Measurements from ENCODE around the gene IDE.
A peak's percentile ranks its signal among the peaks of the same experiment; 100 is the strongest.

Gene IDE

GRCh38 chr10:92574548-92575261, 812 bp upstream of the IDE start:
- Histone ChIP-seq H3K9me3 (ENCODE audit: control insufficient read depth, low read length) (no peaks in the 10 kb centered on the region), H3K27ac (ENCODE audit: low read length, poor library complexity, severe bottlenecking) (peak overlapping the region; percentile 6), H3K18ac (ENCODE audit: low read depth in 1 of 2, low read length in 2 of 2) (no peak overlapping the region), H3K4me3 (ENCODE audit: insufficient read depth in 1 of 2, low read depth in 1 of 2, low read length in 2 of 2) (peak overlapping the region; percentile 90 to 94), H3K27me3 (ENCODE audit: control insufficient read depth in 1 of 2, insufficient read depth in 1 of 2, low read length in 2 of 2) (no peaks in the 10 kb centered on the region), H2BK120ac (ENCODE audit: low read depth, low read length) (no peak overlapping the region), H3K4ac (ENCODE audit: low read depth in 1 of 2, low read length in 2 of 2) (no peak overlapping the region), H3K4me2 (ENCODE audit: low read length, poor library complexity, severe bottlenecking) (peak overlapping the region; percentile 50), H3K9ac (ENCODE audit: low read length) (peak overlapping the region; percentile 97), H3K23ac (ENCODE audit: low read length in 2 of 2) (no peak overlapping the region), H2AK5ac (ENCODE audit: low read length, severe bottlenecking) (no peak overlapping the region), H3K4me1 (ENCODE audit: control insufficient read depth, insufficient read depth, low read depth, low read length) (peaks cover 4% of the 10 kb centered on the region), H3K36me3 (ENCODE audit: control insufficient read depth in 1 of 2, insufficient read depth in 2 of 2, low read depth in 1 of 2, low read length in 2 of 2) (no peaks in the 10 kb centered on the region), H2BK5ac (ENCODE audit: low read depth, low read length, poor library complexity, severe bottlenecking) (no peak overlapping the region), H2BK12ac (ENCODE audit: low read length in 2 of 2) (no peak overlapping the region), H4K91ac (ENCODE audit: low read length) (no peak overlapping the region), H2AFZ (ENCODE audit: low read depth, low read length) (peak overlapping the region; percentile 87), H2BK15ac (ENCODE audit: low read depth, poor library complexity, severe bottlenecking) (no peak overlapping the region), H3K79me1 (replicated peaks; ENCODE audit: low read length, poor library complexity, severe bottlenecking) (peaks cover 6% of the 10 kb centered on the region), H3K14ac (ENCODE audit: low read length in 2 of 2) (no peak overlapping the region), H4K8ac (ENCODE audit: low read length) (no peak overlapping the region)
- 14% methylated on average over 18 of the region's 22 CpGs for WGBS
- no peak for DNase-seq

- H3K27ac ChIP-seq (ENCODE audit: low read length, poor library complexity, severe bottlenecking): peak overlapping the region; percentile 80
- WGBS: under 1% methylated on average over 55 of the region's 56 CpGs
These were observed 649 bp downstream of the IDE start for GRCh38 chr10:92573091-92573797.

GRCh38 chr10:92572362-92573090, 1.4 kb downstream of the IDE start:
- H3K4me1 ChIP-seq (ENCODE audit: control insufficient read depth, insufficient read depth, low read depth, low read length): peaks cover 7% of the 10 kb centered on the region
- peak overlapping the region; percentile 97 for H3K9ac ChIP-seq (ENCODE audit: low read length)
- peak overlapping the region in 1 of 2 experiments; percentile 54 for H3K23ac ChIP-seq (ENCODE audit: low read length in 2 of 2)
- H2AFZ ChIP-seq (ENCODE audit: low read depth, low read length): no peak overlapping the region
- WGBS: 42% methylated on average over 8 of the region's 8 CpGs
- H2BK5ac ChIP-seq (ENCODE audit: low read depth, low read length, poor library complexity, severe bottlenecking): no peak overlapping the region
- peak overlapping the region; percentile 47 for H4K8ac ChIP-seq (ENCODE audit: low read length)
- peak overlapping the region in 1 of 2 experiments; percentile 5 for H3K18ac ChIP-seq (ENCODE audit: low read depth in 1 of 2, low read length in 2 of 2)
- H3K79me1 ChIP-seq (replicated peaks; ENCODE audit: low read length, poor library complexity, severe bottlenecking): peaks cover 10% of the 10 kb centered on the region
- H3K27me3 ChIP-seq (ENCODE audit: control insufficient read depth in 1 of 2, insufficient read depth in 1 of 2, low read length in 2 of 2): no peaks in the 10 kb centered on the region
- no peak overlapping the region for H2BK120ac ChIP-seq (ENCODE audit: low read depth, low read length)
- H3K4me3 ChIP-seq (ENCODE audit: insufficient read depth in 1 of 2, low read depth in 1 of 2, low read length in 2 of 2): peak overlapping the region; percentile 24 to 94
- no peaks in the 10 kb centered on the region for H3K9me3 ChIP-seq (ENCODE audit: control insufficient read depth, low read length)
- no peak overlapping the region for H3K4ac ChIP-seq (ENCODE audit: low read depth in 1 of 2, low read length in 2 of 2)
- H4K91ac ChIP-seq (ENCODE audit: low read length): no peak overlapping the region
- no peak for DNase-seq
- no peak overlapping the region for H2BK15ac ChIP-seq (ENCODE audit: low read depth, poor library complexity, severe bottlenecking)
- H2BK12ac ChIP-seq (ENCODE audit: low read length in 2 of 2): peak overlapping the region; percentile 7 to 25
- H2AK5ac ChIP-seq (ENCODE audit: low read length, severe bottlenecking): no peak overlapping the region
- H3K27ac ChIP-seq (ENCODE audit: low read length, poor library complexity, severe bottlenecking): no peak overlapping the region
- H3K36me3 ChIP-seq (ENCODE audit: control insufficient read depth in 1 of 2, insufficient read depth in 2 of 2, low read depth in 1 of 2, low read length in 2 of 2): no peaks in the 10 kb centered on the region
- H3K4me2 ChIP-seq (ENCODE audit: low read length, poor library complexity, severe bottlenecking): peak overlapping the region; percentile 50
- no peak overlapping the region for H3K14ac ChIP-seq (ENCODE audit: low read length in 2 of 2)

More at GRCh38 chr10:92573091-92573797, 649 bp downstream of the IDE start:
- H2BK12ac ChIP-seq (ENCODE audit: low read length in 2 of 2): peak overlapping the region in 1 of 2 experiments; percentile 67
- peak overlapping the region; percentile 50 for H3K4me2 ChIP-seq (ENCODE audit: low read length, poor library complexity, severe bottlenecking)
- peak overlapping the region; percentile 97 for H3K9ac ChIP-seq (ENCODE audit: low read length)
- peak overlapping the region; percentile 86 for H2BK15ac ChIP-seq (ENCODE audit: low read depth, poor library complexity, severe bottlenecking)
- peaks cover 7% of the 10 kb centered on the region for H3K79me1 ChIP-seq (replicated peaks; ENCODE audit: low read length, poor library complexity, severe bottlenecking)
- H2BK120ac ChIP-seq (ENCODE audit: low read depth, low read length): peak overlapping the region; percentile 52
- H4K91ac ChIP-seq (ENCODE audit: low read length): peak overlapping the region; percentile 92
- H3K36me3 ChIP-seq (ENCODE audit: control insufficient read depth in 1 of 2, insufficient read depth in 2 of 2, low read depth in 1 of 2, low read length in 2 of 2): no peaks in the 10 kb centered on the region
- H2AFZ ChIP-seq (ENCODE audit: low read depth, low read length): peak overlapping the region; percentile 96
- peak overlapping the region; percentile 85 to 92 for H3K4ac ChIP-seq (ENCODE audit: low read depth in 1 of 2, low read length in 2 of 2)
- no peak overlapping the region for H2AK5ac ChIP-seq (ENCODE audit: low read length, severe bottlenecking)
- peak overlapping the region; percentile 96 for H2BK5ac ChIP-seq (ENCODE audit: low read depth, low read length, poor library complexity, severe bottlenecking)
- H3K23ac ChIP-seq (ENCODE audit: low read length in 2 of 2): peak overlapping the region in 1 of 2 experiments; percentile 23
- H3K18ac ChIP-seq (ENCODE audit: low read depth in 1 of 2, low read length in 2 of 2): peak overlapping the region; percentile 98 to 99
- H3K27me3 ChIP-seq (ENCODE audit: control insufficient read depth in 1 of 2, insufficient read depth in 1 of 2, low read length in 2 of 2): no peaks in the 10 kb centered on the region
- no peaks in the 10 kb centered on the region for H3K9me3 ChIP-seq (ENCODE audit: control insufficient read depth, low read length)
- peak overlapping the region in 1 of 2 experiments; percentile 98 for H3K14ac ChIP-seq (ENCODE audit: low read length in 2 of 2)
- H3K4me1 ChIP-seq (ENCODE audit: control insufficient read depth, insufficient read depth, low read depth, low read length): peaks cover 4% of the 10 kb centered on the region
- peak; percentile 68 for DNase-seq
- H3K4me3 ChIP-seq (ENCODE audit: insufficient read depth in 1 of 2, low read depth in 1 of 2, low read length in 2 of 2): peak overlapping the region; percentile 90 to 94
- H4K8ac ChIP-seq (ENCODE audit: low read length): peak overlapping the region; percentile 97
